Common myeloid progenitor, CD34-positive (primary cell): ENCODE data around the gene MAS1L.
A peak's percentile ranks its signal among the peaks of the same experiment; 100 is the strongest.

ENCODE experiments used
- CTCF ChIA-PET: fragments of 350-600 bp; sonication (Branson Sonifier 250); formaldehyde crosslinking; loops from one replicate; lab custom pipeline; 2021; ENCODE audit warnings: antibody characterized with exemption; lab: Charles Lee
- POLR2A ChIA-PET: fragments of 350-600 bp; sonication (Branson Sonifier 250); formaldehyde crosslinking; loops from one replicate; lab custom pipeline; 2021; ENCODE audit warnings: antibody characterized with exemption; lab: Charles Lee
- DNase-seq, 3 donors: peaks; one replicate each; pipeline versions ENCODE4 v3.0.0 to v3.0.0-alpha.2; 2013
- H3K27ac ChIP-seq, 2 experiments: 1 replicate in 1 of 2; 2 replicates in 1 of 2; pipeline ENCODE4 v1.7.0; 2013; ENCODE audit warnings: inconsistent platforms in 2 of 2, low read length in 2 of 2, mild to moderate bottlenecking in 2 of 2, low read depth in 1 of 2, moderate library complexity in 1 of 2; ENCODE audit not compliant: severe bottlenecking in 2 of 2, insufficient read depth in 1 of 2, poor library complexity in 1 of 2
- H3K27me3 ChIP-seq, 5 experiments: replicated peaks in 2 of 5; 1 replicate in 3 of 5; 2 replicates in 2 of 5; pipeline versions ENCODE4 v1.6.1 to v1.7.0; 2013; ENCODE audit warnings: low read length in 4 of 5, mild to moderate bottlenecking in 2 of 5, moderate library complexity in 2 of 5, inconsistent platforms in 1 of 5; ENCODE audit not compliant: insufficient read depth in 5 of 5, control insufficient read depth in 4 of 5
- H3K36me3 ChIP-seq, 4 experiments: 1 replicate in 2 of 4; 2 replicates in 2 of 4; pipeline versions ENCODE4 v1.6.1 to v1.7.0; 2013; ENCODE audit warnings: low read length in 3 of 4, control low read depth in 1 of 4, mild to moderate bottlenecking in 1 of 4; ENCODE audit not compliant: control insufficient read depth in 4 of 4, insufficient read depth in 4 of 4
- H3K4me1 ChIP-seq, 4 experiments: 1 replicate in 3 of 4; 2 replicates in 1 of 4; pipeline versions ENCODE4 v1.6.1 to v1.7.1; 2013; ENCODE audit warnings: low read length in 3 of 4, mild to moderate bottlenecking in 3 of 4, control low read depth in 1 of 4, inconsistent platforms in 1 of 4, moderate library complexity in 1 of 4; ENCODE audit not compliant: control insufficient read depth in 4 of 4, insufficient read depth in 4 of 4; ENCODE audit errors: control extremely low read depth in 1 of 4
- H3K4me3 ChIP-seq, 7 experiments: 1 replicate in 4 of 7; 2 replicates in 3 of 7; pipeline versions ENCODE4 v1.5.1 to v1.7.0; 2013; ENCODE audit warnings: mild to moderate bottlenecking in 7 of 7, low read length in 6 of 7, moderate library complexity in 6 of 7, inconsistent platforms in 2 of 7, low read depth in 2 of 7, control low read depth in 1 of 7; ENCODE audit not compliant: insufficient read depth in 4 of 7, control insufficient read depth in 1 of 7; ENCODE audit errors: extremely low read depth in 1 of 7
- H3K9me3 ChIP-seq, 5 experiments: 1 replicate in 4 of 5; 2 replicates in 1 of 5; pipeline versions ENCODE4 v1.6.1 to v1.7.1; 2013; ENCODE audit warnings: low read length in 4 of 5, mild to moderate bottlenecking in 2 of 5, inconsistent platforms in 1 of 5, low read depth in 1 of 5, moderate library complexity in 1 of 5; ENCODE audit not compliant: control insufficient read depth in 4 of 5, insufficient read depth in 2 of 5; ENCODE audit errors: control extremely low read depth in 1 of 5
- WGBS: methylation state at CpG from one replicate; pipeline ENCODE4 v1.1.5; 2013; ENCODE audit not compliant: insufficient coverage; 5-methylcytosine and 5-hydroxymethylcytosine counted together

The MAS1L gene

GRCh38 chr6:29489286-29489685, 1.5 kb upstream of the MAS1L start:
- H3K4me3 ChIP-seq: no peak overlapping the region
- H3K27me3 ChIP-seq: no peaks in the 10 kb centered on the region
- H3K36me3 ChIP-seq: no peaks in the 10 kb centered on the region
- no peak overlapping the region for H3K27ac ChIP-seq
- DNase-seq: peak in 1 of 3 donors; percentile 22
- WGBS: 100% methylated on average over 5 of the region's 8 CpGs
- ChIA-PET POLR2A (no interaction called here), CTCF (interaction anchor here (0.7 kb wide), 1 partner anchor 93 kb away, joined by 3 read pairs; no protein-coding TSS in a partner anchor)
- H3K4me1 ChIP-seq: peaks cover 5 to 36% (median 25%) of the 10 kb centered on the region in 4 experiments
- no peaks in the 10 kb centered on the region for H3K9me3 ChIP-seq

GRCh38 chr6:29488874-29489273, 1.1 kb upstream of the MAS1L start:
- ChIA-PET CTCF (interaction anchor here (0.7 kb wide), 1 partner anchor 93 kb away, joined by 3 read pairs; no protein-coding TSS in a partner anchor), POLR2A (no interaction called here)
- no peaks in the 10 kb centered on the region for H3K36me3 ChIP-seq
- H3K27ac ChIP-seq: no peak overlapping the region
- no peak for DNase-seq
- peaks cover 5 to 36% (median 25%) of the 10 kb centered on the region in 4 experiments for H3K4me1 ChIP-seq
- no peaks in the 10 kb centered on the region for H3K9me3 ChIP-seq
- no peaks in the 10 kb centered on the region for H3K27me3 ChIP-seq
- no peak overlapping the region for H3K4me3 ChIP-seq

- POLR2A ChIA-PET: no interaction called here
- H3K27ac ChIP-seq: no peak overlapping the region
- H3K9me3 ChIP-seq: no peaks in the 10 kb centered on the region
- peaks cover 5 to 31% (median 25%) of the 10 kb centered on the region in 4 experiments for H3K4me1 ChIP-seq
- no peaks in the 10 kb centered on the region for H3K36me3 ChIP-seq
- H3K4me3 ChIP-seq: no peak overlapping the region
- WGBS: 94% methylated on average over 5 of the region's 5 CpGs
- no peak for DNase-seq
- CTCF ChIA-PET: no interaction called here
- no peaks in the 10 kb centered on the region for H3K27me3 ChIP-seq
Measured at GRCh38 chr6:29487131-29487530, 625 bp downstream of the MAS1L start.

- DNase-seq: peak in 1 of 3 donors; percentile 36
- 0% methylated on average over 1 of the region's 4 CpGs for WGBS
- Histone ChIP-seq H3K9me3 (no peaks in the 10 kb centered on the region), H3K4me3 (no peak overlapping the region), H3K27ac (no peak overlapping the region), H3K36me3 (no peaks in the 10 kb centered on the region), H3K4me1 (peaks cover 5 to 30% (median 24%) of the 10 kb centered on the region in 4 experiments), H3K27me3 (no peaks in the 10 kb centered on the region)
- ChIA-PET POLR2A (no interaction called here), CTCF (no interaction called here)
Measured at GRCh38 chr6:29486577-29486976, 1.2 kb downstream of the MAS1L start.

- DNase-seq: no peak
- POLR2A ChIA-PET: no interaction called here
- no CpG with 5 or more reads among the region's 1 CpG for WGBS
- no peak overlapping the region for H3K27ac ChIP-seq
- peaks cover 0 to 13% (median 6%) of the 10 kb centered on the region in 4 experiments for H3K4me1 ChIP-seq
- H3K36me3 ChIP-seq: no peaks in the 10 kb centered on the region
- no peaks in the 10 kb centered on the region for H3K27me3 ChIP-seq
- no peak overlapping the region for H3K4me3 ChIP-seq
- CTCF ChIA-PET: no interaction called here
- H3K9me3 ChIP-seq: no peaks in the 10 kb centered on the region
Measured at GRCh38 chr6:29483735-29484134, 4.0 kb downstream of the MAS1L start.

GRCh38 chr6:29483186-29483585, 4.6 kb downstream of the MAS1L start:
- Histone ChIP-seq H3K9me3 (no peaks in the 10 kb centered on the region), H3K27me3 (no peaks in the 10 kb centered on the region), H3K36me3 (no peaks in the 10 kb centered on the region), H3K4me3 (no peak overlapping the region), H3K27ac (no peak overlapping the region), H3K4me1 (peaks cover 0 to 13% (median 6%) of the 10 kb centered on the region in 4 experiments)
- ChIA-PET CTCF (no interaction called here), POLR2A (no interaction called here)
- no peak for DNase-seq
- WGBS: 80% methylated on average over 2 of the region's 3 CpGs

- Histone ChIP-seq H3K36me3 (no peaks in the 10 kb centered on the region), H3K27me3 (no peaks in the 10 kb centered on the region), H3K4me1 (no peaks in the 10 kb centered on the region), H3K9me3 (no peaks in the 10 kb centered on the region), H3K4me3 (no peak overlapping the region), H3K27ac (no peak overlapping the region)
- WGBS: 79% methylated on average over 2 of the region's 2 CpGs
- no peak for DNase-seq
- ChIA-PET CTCF (no interaction called here), POLR2A (no interaction called here)
Measured at GRCh38 chr6:29479560-29479959, 8.2 kb downstream of the MAS1L start.
